Body of pancreas (tissue), 4 donors: ENCODE results near the gene EYA2. TPM values are rescaled to one million over a fixed set of nuclear protein-coding genes. Genes with fewer than 3 reads are reported as not detected.

Source experiments
- ATAC-seq: fragments of 150-250 bp; one replicate; pipeline ENCODE4 v1.9.1; 2016
- DNase-seq, 4 donors: peaks; one replicate each; pipeline ENCODE4 v3.0.0-alpha.2; 2019
- H3K27ac ChIP-seq, 4 donors: fragments of 200-600 bp; sonication (generic); 1 replicate in 3 of 4; 2 replicates in 1 of 4; pipeline versions ENCODE4 v1.5.1 to v1.6.1; 2016 to 2019; ENCODE audit warnings: mild to moderate bottlenecking in 1 of 4, mixed read lengths in 1 of 4, moderate library complexity in 1 of 4
- H3K27me3 ChIP-seq, 2 donors: fragments of 200-600 bp; sonication (generic); one replicate each; pipeline ENCODE4 v1.6.0; 2016; ENCODE audit warnings: mild to moderate bottlenecking in 1 of 2
- H3K36me3 ChIP-seq, 2 donors: fragments of 200-600 bp; sonication (generic); replicated peaks in 1 of 2; 2 replicates each; pipeline ENCODE4 v1.5.1; 2016; ENCODE audit warnings: low read depth in 2 of 2; ENCODE audit not compliant: insufficient read depth in 1 of 2
- H3K4me1 ChIP-seq: fragments of 200-600 bp; sonication (generic); one replicate; pipeline ENCODE4 v1.6.0; 2016
- H3K4me3 ChIP-seq, 2 donors: fragments of 200-600 bp; sonication (generic); 1 replicate in 1 of 2; 2 replicates in 1 of 2; pipeline ENCODE4 v1.5.1; 2016 to 2019
- H3K9me3 ChIP-seq, 3 donors: fragments of 200-600 bp; sonication (generic); 1 replicate in 2 of 3; 2 replicates in 1 of 3; pipeline ENCODE4 v1.5.1; 2016
- POLR2A ChIP-seq, 3 donors: fragments of 450-650 bp; IDR thresholded peaks; one replicate each; pipeline ENCODE4 v1.6.1; 2016; ENCODE audit warnings: antibody characterized with exemption in 3 of 3, mild to moderate bottlenecking in 2 of 3
- WGBS, 2 donors: methylation state at CpG; one replicate each; pipeline ENCODE4 v1.1.5; 2017; 5-methylcytosine and 5-hydroxymethylcytosine counted together
- intact Hi-C: fragments of 100-400 bp; cut with DNase I; formaldehyde crosslinking; loops from one replicate; pipeline ENCODE4 v1.15.1; 2023
- total RNA-seq, 2 donors: library from RNA; depleted of rRNA; stranded (reverse); fragments of >200 nt; gene quantifications; one replicate each; pipeline ENCODE4 v1.1.0, GENCODE V29; 2016
- TF ChIP-seq, protein P1 (sequence below), 7 experiments: fragments of 450-650 bp in 4 of 7; fragments of 200-600 bp in 3 of 7; sonication (generic) in 3 of 7; IDR thresholded peaks; one replicate each; pipeline ENCODE4 v1.5.1; 2016 to 2019; ENCODE audit warnings: antibody characterized with exemption in 7 of 7

EYA2 gene
- total RNA-seq, 2 donors from 2014 or later: 0.52 to 3.6 TPM

DNA sequence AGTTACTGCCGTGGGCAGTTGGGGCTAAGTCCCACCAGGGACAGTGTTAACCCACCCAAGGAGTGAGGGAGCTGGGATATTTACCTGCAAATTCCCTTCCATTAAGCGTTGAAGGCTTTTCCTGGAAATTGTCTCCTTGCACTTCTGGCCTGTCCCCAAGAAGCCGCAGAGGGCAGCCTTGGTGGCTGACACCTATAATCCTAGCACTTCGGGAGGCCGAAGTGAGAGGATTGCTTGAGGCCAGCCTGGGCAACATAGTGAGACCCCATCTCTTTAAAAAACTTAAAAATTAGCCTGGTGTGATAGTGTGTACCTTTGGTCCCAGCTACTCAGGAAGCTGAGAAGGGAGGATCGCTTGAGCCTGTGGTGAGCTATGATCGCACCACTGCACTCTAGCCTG lies 204.4 kb downstream of the EYA2 start:
- no peak overlapping the region for H3K4me3 ChIP-seq
- peaks cover 0 to 3% (median 0%) of the 10 kb centered on the region in 3 donors for H3K9me3 ChIP-seq
- intact Hi-C loops: no loop called here
- TF ChIP-seq, protein P1, sequence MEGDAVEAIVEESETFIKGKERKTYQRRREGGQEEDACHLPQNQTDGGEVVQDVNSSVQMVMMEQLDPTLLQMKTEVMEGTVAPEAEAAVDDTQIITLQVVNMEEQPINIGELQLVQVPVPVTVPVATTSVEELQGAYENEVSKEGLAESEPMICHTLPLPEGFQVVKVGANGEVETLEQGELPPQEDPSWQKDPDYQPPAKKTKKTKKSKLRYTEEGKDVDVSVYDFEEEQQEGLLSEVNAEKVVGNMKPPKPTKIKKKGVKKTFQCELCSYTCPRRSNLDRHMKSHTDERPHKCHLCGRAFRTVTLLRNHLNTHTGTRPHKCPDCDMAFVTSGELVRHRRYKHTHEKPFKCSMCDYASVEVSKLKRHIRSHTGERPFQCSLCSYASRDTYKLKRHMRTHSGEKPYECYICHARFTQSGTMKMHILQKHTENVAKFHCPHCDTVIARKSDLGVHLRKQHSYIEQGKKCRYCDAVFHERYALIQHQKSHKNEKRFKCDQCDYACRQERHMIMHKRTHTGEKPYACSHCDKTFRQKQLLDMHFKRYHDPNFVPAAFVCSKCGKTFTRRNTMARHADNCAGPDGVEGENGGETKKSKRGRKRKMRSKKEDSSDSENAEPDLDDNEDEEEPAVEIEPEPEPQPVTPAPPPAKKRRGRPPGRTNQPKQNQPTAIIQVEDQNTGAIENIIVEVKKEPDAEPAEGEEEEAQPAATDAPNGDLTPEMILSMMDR (IDR thresholded peaks at IDR 0.05): no peak
- TF ChIP-seq POLR2A (IDR thresholded peaks at IDR 0.05): no peak
- H3K27me3 ChIP-seq: no peaks in the 10 kb centered on the region
- ATAC-seq (no peak), DNase-seq (no peak)
- no peak overlapping the region for H3K27ac ChIP-seq
- WGBS, 2 donors: 77 to 87% methylated on average over 7 of the region's 7 CpGs
- H3K36me3 ChIP-seq: no peaks in the 10 kb centered on the region
- no peaks in the 10 kb centered on the region for H3K4me1 ChIP-seq

DNA sequence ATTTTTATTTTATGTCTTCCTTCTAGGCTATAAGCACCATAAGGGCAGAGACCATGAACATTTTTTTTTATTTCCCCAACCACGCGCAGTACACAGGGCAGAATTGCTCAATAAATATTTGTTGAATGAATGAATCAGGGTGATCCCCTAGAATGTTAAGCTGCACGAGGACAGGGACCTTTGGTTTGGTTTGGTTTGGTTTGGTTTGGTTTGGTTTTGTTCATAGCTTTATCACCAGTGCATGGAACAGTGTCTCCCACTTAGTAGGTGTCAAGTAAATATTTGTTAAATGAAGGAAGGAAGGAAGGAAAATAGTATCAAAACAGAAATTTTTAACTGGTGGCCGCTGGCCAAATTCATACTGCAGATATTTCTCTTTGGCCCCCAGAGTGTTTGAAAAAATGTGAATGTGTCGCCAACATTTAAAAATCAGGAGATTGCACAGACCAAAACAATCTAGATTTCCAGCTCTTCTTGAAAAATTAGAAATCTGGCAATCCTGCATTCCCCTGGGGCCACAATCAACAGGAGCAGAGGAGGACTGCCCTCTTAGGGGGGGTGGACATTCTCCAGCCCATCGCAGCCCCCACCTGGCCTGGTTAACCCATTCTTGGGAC lies 205.3 kb downstream of the EYA2 start:
- TF ChIP-seq, protein P1 (IDR thresholded peaks at IDR 0.05): no peak
- TF ChIP-seq POLR2A (IDR thresholded peaks at IDR 0.05): no peak
- H3K9me3 ChIP-seq: peaks cover 0 to 3% (median 0%) of the 10 kb centered on the region in 3 donors
- ATAC-seq (peak; percentile 53), DNase-seq (peak in 2 of 4 donors; percentile 22 to 24)
- WGBS, 2 donors: 39 to 40% methylated on average over 6 of the region's 6 CpGs
- H3K36me3 ChIP-seq: no peaks in the 10 kb centered on the region
- H3K4me3 ChIP-seq: no peak overlapping the region
- intact Hi-C loops: no loop called here
- no peaks in the 10 kb centered on the region for H3K4me1 ChIP-seq
- H3K27ac ChIP-seq: no peak overlapping the region
- H3K27me3 ChIP-seq: no peaks in the 10 kb centered on the region

DNA sequence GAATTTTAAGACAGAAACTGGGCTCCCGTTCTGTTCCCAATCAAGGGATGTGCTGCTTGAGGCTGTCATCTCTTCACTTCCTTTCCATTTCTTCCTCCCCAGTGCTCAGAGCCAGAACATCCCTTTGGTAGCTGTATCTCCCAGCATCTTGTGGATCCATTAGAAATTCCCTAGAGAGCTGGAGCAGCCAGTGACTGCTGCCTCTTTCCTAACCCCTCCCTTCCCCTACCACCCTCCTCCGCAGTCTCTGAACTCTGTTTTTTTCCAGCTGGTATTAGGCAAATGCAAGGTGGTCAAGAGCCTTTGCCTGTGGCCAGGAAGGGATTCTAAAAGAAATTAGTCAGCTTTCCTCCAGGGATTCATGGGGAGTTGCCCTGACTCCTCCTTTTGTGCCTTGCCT lies 208.0 kb downstream of the EYA2 start:
- H3K4me1 ChIP-seq: no peaks in the 10 kb centered on the region
- H3K9me3 ChIP-seq: peaks cover 0 to 3% (median 0%) of the 10 kb centered on the region in 3 donors
- DNase-seq: peak in 1 of 4 donors; percentile 6
- no peaks in the 10 kb centered on the region for H3K27me3 ChIP-seq
- ATAC-seq: peak; percentile 50
- H3K4me3 ChIP-seq: no peak overlapping the region
- WGBS, 2 donors: 76 to 81% methylated on average over 2 of the region's 2 CpGs
- intact Hi-C loops: no loop called here
- TF ChIP-seq, protein P1 (IDR thresholded peaks at IDR 0.05): no peak
- TF ChIP-seq POLR2A (IDR thresholded peaks at IDR 0.05): no peak
- no peak overlapping the region for H3K27ac ChIP-seq
- no peaks in the 10 kb centered on the region for H3K36me3 ChIP-seq

DNA sequence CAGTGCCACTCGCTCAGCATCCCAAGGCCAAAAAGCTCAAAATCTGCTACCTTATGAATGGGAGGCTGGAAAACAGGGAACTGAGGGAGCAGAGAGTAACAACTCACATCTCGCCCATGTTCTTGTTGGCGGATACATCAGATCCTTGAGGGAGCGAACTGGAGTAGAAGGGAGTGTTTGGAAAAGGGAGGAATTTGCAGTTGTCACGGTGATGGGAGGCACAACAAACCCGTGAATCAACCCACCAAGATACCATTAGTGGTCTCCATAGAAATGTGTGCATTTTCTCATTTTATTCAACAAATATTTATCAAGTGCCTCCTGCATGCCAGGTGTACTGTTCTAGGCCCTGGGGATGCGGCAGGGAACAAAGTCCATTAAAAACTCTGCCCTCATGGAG lies 212.1 kb downstream of the EYA2 start:
- intact Hi-C loops: no loop called here
- H3K9me3 ChIP-seq: peaks cover 0 to 4% (median 0%) of the 10 kb centered on the region in 3 donors
- H3K27ac ChIP-seq: no peak overlapping the region
- no peaks in the 10 kb centered on the region for H3K4me1 ChIP-seq
- DNase-seq (no peak), ATAC-seq (no peak)
- no peaks in the 10 kb centered on the region for H3K27me3 ChIP-seq
- TF ChIP-seq, protein P1 (IDR thresholded peaks at IDR 0.05): no peak
- no peak for TF ChIP-seq POLR2A (IDR thresholded peaks at IDR 0.05)
- H3K4me3 ChIP-seq: no peak overlapping the region
- no peaks in the 10 kb centered on the region for H3K36me3 ChIP-seq
- 58 to 68% methylated on average over 7 of the region's 7 CpGs for WGBS, 2 donors

DNA sequence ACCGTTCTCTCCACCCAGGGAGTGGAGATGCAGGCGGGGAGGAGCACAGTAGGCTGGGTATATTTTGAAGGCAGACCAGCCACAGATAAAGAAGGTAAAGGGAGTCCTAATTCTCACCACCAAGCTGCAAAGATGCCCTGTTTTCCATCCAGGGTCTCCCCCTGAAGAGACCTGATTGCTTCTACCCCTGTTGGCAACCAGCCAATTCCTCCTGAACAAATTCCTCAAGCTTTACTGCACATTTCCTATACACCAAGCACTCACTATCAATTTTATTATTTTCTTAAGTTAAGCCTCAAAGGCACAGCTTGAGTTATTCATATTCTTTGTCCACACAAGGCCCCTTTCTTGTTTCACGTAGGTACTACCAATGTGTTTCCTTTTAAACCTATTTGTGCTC lies 214.4 kb downstream of the EYA2 start:
- intact Hi-C loops: no loop called here
- Histone ChIP-seq H3K27me3 (no peaks in the 10 kb centered on the region), H3K4me3 (no peak overlapping the region), H3K36me3 (no peaks in the 10 kb centered on the region), H3K4me1 (no peaks in the 10 kb centered on the region), H3K27ac (no peak overlapping the region), H3K9me3 (peaks cover 0 to 4% (median 0%) of the 10 kb centered on the region in 3 donors)
- ATAC-seq (no peak), DNase-seq (no peak)
- WGBS, 2 donors: 71 to 77% methylated on average over 2 to 3 of the region's 3 CpGs
- TF ChIP-seq, protein P1 (IDR thresholded peaks at IDR 0.05): no peak
- no peak for TF ChIP-seq POLR2A (IDR thresholded peaks at IDR 0.05)
